Measurements from ENCODE around the gene PRDM1. TPM values are rescaled to one million over a fixed set of nuclear protein-coding genes. Genes with fewer than 3 reads are reported as not detected.

PRDM1 gene
- total RNA-seq, 6 donors from 2014 or later, result 6.2 to 32.2 (median 12.9) TPM

DNA sequence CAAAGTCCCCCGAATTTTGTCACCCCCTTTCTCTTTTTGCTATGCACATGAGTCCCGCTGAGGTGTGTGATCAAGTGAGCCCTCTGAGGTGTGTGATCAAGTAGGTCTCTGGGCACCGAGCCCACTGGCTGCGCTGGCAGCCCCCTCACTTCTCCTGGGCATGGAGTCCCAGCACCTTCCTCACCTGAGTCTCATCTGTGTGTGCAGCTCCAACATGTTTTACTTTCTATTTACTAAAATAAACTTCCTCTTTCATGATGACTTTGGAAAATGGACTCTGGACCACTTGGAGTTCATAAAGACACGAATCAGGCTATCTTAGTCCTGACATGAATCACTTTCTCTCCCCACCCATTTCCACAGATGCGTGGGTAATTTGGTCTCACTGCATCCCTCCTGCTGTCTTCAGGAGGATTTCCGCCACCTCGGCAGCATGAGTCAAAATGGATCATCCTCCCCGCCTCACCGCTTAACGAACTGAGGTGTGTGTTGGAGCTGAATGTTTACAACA lies 39.8 kb downstream of the PRDM1 start:
- no peak for ATAC-seq (ENCODE audit: low FRiP score in 2 of 2)
- no peaks in the 10 kb centered on the region for H3K9me3 ChIP-seq
- WGBS, 2 donors, result 77 to 82% methylated on average over 11 of the region's 11 CpGs
- H3K4me3 ChIP-seq, result no peak overlapping the region
- DNase-seq, result peak in 1 of 2 donors; percentile 54
- no peak overlapping the region for H3K27ac ChIP-seq
- H3K36me3 ChIP-seq, result no peaks in the 10 kb centered on the region
- TF ChIP-seq, protein P1, sequence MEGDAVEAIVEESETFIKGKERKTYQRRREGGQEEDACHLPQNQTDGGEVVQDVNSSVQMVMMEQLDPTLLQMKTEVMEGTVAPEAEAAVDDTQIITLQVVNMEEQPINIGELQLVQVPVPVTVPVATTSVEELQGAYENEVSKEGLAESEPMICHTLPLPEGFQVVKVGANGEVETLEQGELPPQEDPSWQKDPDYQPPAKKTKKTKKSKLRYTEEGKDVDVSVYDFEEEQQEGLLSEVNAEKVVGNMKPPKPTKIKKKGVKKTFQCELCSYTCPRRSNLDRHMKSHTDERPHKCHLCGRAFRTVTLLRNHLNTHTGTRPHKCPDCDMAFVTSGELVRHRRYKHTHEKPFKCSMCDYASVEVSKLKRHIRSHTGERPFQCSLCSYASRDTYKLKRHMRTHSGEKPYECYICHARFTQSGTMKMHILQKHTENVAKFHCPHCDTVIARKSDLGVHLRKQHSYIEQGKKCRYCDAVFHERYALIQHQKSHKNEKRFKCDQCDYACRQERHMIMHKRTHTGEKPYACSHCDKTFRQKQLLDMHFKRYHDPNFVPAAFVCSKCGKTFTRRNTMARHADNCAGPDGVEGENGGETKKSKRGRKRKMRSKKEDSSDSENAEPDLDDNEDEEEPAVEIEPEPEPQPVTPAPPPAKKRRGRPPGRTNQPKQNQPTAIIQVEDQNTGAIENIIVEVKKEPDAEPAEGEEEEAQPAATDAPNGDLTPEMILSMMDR (IDR thresholded peaks at IDR 0.05), result no peak
- TF ChIP-seq POLR2AphosphoS5 (IDR thresholded peaks at IDR 0.05) (no peak), EP300 (IDR thresholded peaks at IDR 0.05) (no peak), POLR2A (IDR thresholded peaks at IDR 0.05) (no peak)
- H3K27me3 ChIP-seq, result no peaks in the 10 kb centered on the region
- no peaks in the 10 kb centered on the region for H3K4me1 ChIP-seq

DNA sequence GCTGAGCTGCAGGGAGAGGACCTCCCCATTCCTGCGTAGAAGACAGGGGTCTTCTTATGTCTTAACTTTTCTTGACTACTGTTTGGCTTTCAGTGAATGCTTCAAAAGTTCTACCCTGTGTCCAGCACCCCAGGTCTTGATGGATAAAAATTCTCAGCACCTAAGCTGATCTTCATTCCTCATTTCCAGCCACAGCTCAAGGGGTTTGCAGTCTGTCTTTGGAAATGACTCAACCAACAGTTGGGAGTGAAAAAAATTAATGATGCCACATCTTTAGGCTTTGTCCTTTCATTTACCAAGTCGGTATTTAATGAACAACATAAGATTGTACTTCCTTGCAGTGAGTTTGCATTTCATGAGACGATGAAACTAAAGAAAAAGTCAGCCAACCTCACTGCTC lies 40.3 kb downstream of the PRDM1 start:
- ATAC-seq (ENCODE audit: low FRiP score in 2 of 2) (no peak), DNase-seq (no peak)
- no peak for TF ChIP-seq POLR2A (IDR thresholded peaks at IDR 0.05)
- TF ChIP-seq POLR2AphosphoS5 (IDR thresholded peaks at IDR 0.05), result no peak
- TF ChIP-seq, protein P1 (IDR thresholded peaks at IDR 0.05), result no peak
- TF ChIP-seq EP300 (IDR thresholded peaks at IDR 0.05), result no peak
- H3K4me1 ChIP-seq, result no peaks in the 10 kb centered on the region
- no peaks in the 10 kb centered on the region for H3K36me3 ChIP-seq
- no peaks in the 10 kb centered on the region for H3K27me3 ChIP-seq
- no peaks in the 10 kb centered on the region for H3K9me3 ChIP-seq
- H3K27ac ChIP-seq, result no peak overlapping the region
- H3K4me3 ChIP-seq, result no peak overlapping the region
- WGBS, 2 donors, result 76 to 88% methylated on average over 3 of the region's 3 CpGs

DNA sequence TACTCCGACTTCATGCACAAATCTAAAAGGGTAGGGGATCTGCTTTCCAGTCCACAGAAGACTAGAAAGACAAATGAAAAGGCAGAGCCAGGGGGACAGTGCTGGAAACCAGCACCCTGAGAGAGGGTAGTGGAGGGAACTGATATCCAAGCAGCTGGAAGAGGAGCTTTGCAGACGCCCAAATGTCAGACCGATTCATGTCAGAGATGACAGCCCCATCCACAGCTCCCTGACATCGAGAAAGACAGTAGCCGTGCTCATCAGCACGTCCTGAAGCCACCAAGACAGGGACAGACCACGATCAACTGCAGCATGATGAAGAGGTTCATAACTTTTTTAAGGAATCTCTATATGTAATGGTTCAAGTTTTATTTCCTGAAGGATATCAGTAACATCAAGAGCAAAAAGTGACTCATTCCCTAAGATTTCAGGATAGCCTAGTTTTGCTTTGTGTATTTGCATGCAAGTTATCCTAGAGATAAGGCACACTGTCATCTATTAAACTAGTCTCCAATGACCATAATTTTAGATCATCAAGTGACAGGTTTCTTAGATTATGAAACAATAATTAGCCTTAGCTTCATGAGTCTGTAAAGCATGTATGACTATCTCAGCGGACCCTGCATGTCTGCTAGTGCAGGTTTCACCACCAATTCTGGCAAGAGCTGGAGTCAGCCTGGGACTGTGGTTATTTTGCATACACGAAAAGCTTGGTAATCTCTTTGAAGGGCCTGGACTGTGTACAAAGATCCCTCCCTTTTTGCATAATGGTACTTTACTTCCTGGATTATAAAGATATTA lies 43.0 kb downstream of the PRDM1 start:
- Histone ChIP-seq H3K4me3 (no peak overlapping the region), H3K4me1 (no peaks in the 10 kb centered on the region), H3K27me3 (no peaks in the 10 kb centered on the region), H3K36me3 (no peaks in the 10 kb centered on the region), H3K9me3 (no peaks in the 10 kb centered on the region), H3K27ac (no peak overlapping the region)
- peak in 1 of 2 donors; percentile 79 for ATAC-seq (ENCODE audit: low FRiP score in 2 of 2)
- DNase-seq, result no peak
- TF ChIP-seq, protein P1 (IDR thresholded peaks at IDR 0.05), result no peak
- TF ChIP-seq POLR2AphosphoS5 (IDR thresholded peaks at IDR 0.05), result no peak
- TF ChIP-seq POLR2A (IDR thresholded peaks at IDR 0.05), result no peak
- no peak for TF ChIP-seq EP300 (IDR thresholded peaks at IDR 0.05)
- 80 to 88% methylated on average over 9 of the region's 9 CpGs for WGBS, 2 donors

DNA sequence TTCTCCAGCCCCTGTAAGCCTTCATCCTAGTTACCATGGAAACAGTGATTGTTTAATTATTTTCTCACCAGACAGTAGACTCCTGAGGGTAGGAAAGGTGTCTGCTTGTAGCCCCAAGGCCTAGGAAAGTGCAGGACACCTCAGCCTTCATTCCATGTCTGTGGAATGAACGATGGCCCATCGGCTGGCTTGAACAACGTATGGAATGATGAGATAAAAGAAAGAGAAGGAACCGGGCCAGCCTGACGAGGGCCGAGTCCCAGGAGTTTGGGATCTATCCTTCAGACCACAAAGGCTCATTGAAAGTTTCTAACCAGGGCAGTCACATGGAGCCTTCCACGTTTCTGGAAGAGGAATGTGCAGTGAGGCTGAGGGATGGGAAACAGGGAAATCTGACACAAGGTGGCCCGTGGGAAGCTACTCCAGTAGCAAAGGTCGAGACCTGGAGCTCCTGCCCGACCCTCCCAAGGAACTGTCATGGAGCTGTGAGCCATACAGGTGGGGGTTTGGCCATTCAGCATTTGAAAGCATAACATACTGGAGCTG lies 46.1 kb downstream of the PRDM1 start:
- Histone ChIP-seq H3K4me1 (no peaks in the 10 kb centered on the region), H3K36me3 (no peaks in the 10 kb centered on the region), H3K27me3 (no peaks in the 10 kb centered on the region), H3K27ac (no peak overlapping the region), H3K4me3 (no peak overlapping the region), H3K9me3 (no peaks in the 10 kb centered on the region)
- no peak for ATAC-seq (ENCODE audit: low FRiP score in 2 of 2)
- TF ChIP-seq, protein P1 (IDR thresholded peaks at IDR 0.05), result no peak
- TF ChIP-seq EP300 (IDR thresholded peaks at IDR 0.05) (no peak), POLR2A (IDR thresholded peaks at IDR 0.05) (no peak), POLR2AphosphoS5 (IDR thresholded peaks at IDR 0.05) (no peak)
- WGBS, 2 donors, result 83 to 87% methylated on average over 10 of the region's 10 CpGs
- no peak for DNase-seq

Data from upper lobe of left lung (tissue), 6 donors.